ENCODE data around the gene GSAP. TPM values are rescaled to one million over a fixed set of nuclear protein-coding genes. Genes with fewer than 3 reads are reported as not detected.

Gene GSAP
- total RNA-seq, 1 experiment from 2014 or later = 25.7 TPM

GRCh38 chr7:77330169-77330882 is 85.8 kb downstream of the GSAP start:
- H3K4me1 Mint-ChIP-seq (ENCODE audit: low read depth, unreplicated experiment) = peaks cover 16% of the 10 kb centered on the region
- no peak overlapping the region for H3K4me3 Mint-ChIP-seq (ENCODE audit: unreplicated experiment)
- BruUV-seq (replicated peaks) = no TSS peak
- Histone ChIP-seq H3K4me3 (ENCODE audit: low read depth, low read length) (no peak overlapping the region), H3K9me3 (no peaks in the 10 kb centered on the region), H3K36me3 (ENCODE audit: control insufficient read depth, insufficient read depth, low read length) (no peaks in the 10 kb centered on the region), H3K4me1 (peaks cover 20% of the 10 kb centered on the region), H3K27me3 (replicated peaks; ENCODE audit: control insufficient read depth, insufficient read depth, low read length) (no peaks in the 10 kb centered on the region)
- intact Hi-C loops (cut with micrococcal nuclease; ENCODE audit: unreplicated experiment) = no loop called here
- no peak for TF ChIP-seq CTCF (IDR thresholded peaks at IDR 0.05; ENCODE audit: insufficient read depth in 1 of 2, low read depth in 1 of 2, low read length in 1 of 2, severe bottlenecking in 1 of 2, unreplicated experiment in 1 of 2)
- H3K27me3 Mint-ChIP-seq (ENCODE audit: insufficient read depth, unreplicated experiment) = no peaks in the 10 kb centered on the region
- H3K9me3 Mint-ChIP-seq (ENCODE audit: unreplicated experiment) = no peaks in the 10 kb centered on the region
- no peak for DNase-seq
- H3K27ac Mint-ChIP-seq (ENCODE audit: unreplicated experiment) = no peak overlapping the region
- CTCF ChIA-PET = interaction anchor here (0.7 kb wide), 1 partner anchor 23 kb away, joined by 7 read pairs; no protein-coding TSS in a partner anchor
- POLR2A ChIA-PET = interaction anchor here (0.7 kb wide), 1 partner anchor 9 kb away, joined by 6 read pairs; no protein-coding TSS in a partner anchor
- H3K36me3 Mint-ChIP-seq (ENCODE audit: insufficient read depth, unreplicated experiment) = peaks cover 12% of the 10 kb centered on the region

- POLR2A ChIA-PET = interaction anchor here (0.6 to 0.7 kb wide), 3 partner anchors 10 to 877 kb away, joined by 3 to 6 read pairs (median 4); no protein-coding TSS in a partner anchor
These were observed 86.5 kb downstream of the GSAP start for GRCh38 chr7:77329466-77330168.

More at GRCh38 chr7:77329466-77330168, 86.5 kb downstream of the GSAP start:
- Mint-ChIP-seq H3K4me1 (ENCODE audit: low read depth, unreplicated experiment) (peaks cover 16% of the 10 kb centered on the region), H3K27me3 (ENCODE audit: insufficient read depth, unreplicated experiment) (no peaks in the 10 kb centered on the region), H3K9me3 (ENCODE audit: unreplicated experiment) (no peaks in the 10 kb centered on the region), H3K27ac (ENCODE audit: unreplicated experiment) (no peak overlapping the region), H3K4me3 (ENCODE audit: unreplicated experiment) (no peak overlapping the region), H3K36me3 (ENCODE audit: insufficient read depth, unreplicated experiment) (peaks cover 12% of the 10 kb centered on the region)
- Histone ChIP-seq H3K9me3 (no peaks in the 10 kb centered on the region), H3K4me1 (peaks cover 20% of the 10 kb centered on the region), H3K36me3 (ENCODE audit: control insufficient read depth, insufficient read depth, low read length) (no peaks in the 10 kb centered on the region), H3K4me3 (ENCODE audit: low read depth, low read length) (no peak overlapping the region), H3K27me3 (replicated peaks; ENCODE audit: control insufficient read depth, insufficient read depth, low read length) (no peaks in the 10 kb centered on the region)
- intact Hi-C loops (cut with micrococcal nuclease; ENCODE audit: unreplicated experiment) = no loop called here
- no TSS peak for BruUV-seq (replicated peaks)
- no peak for DNase-seq
- CTCF ChIA-PET = interaction anchor here (0.7 kb wide), 1 partner anchor 22 kb away, joined by 7 read pairs; no protein-coding TSS in a partner anchor
- TF ChIP-seq CTCF (IDR thresholded peaks at IDR 0.05; ENCODE audit: insufficient read depth in 1 of 2, low read depth in 1 of 2, low read length in 1 of 2, severe bottlenecking in 1 of 2, unreplicated experiment in 1 of 2) = no peak

Data from Caco-2 (cell line).